GM18870 (cell line): ENCODE results near the gene IQSEC3.
"Not testable (repeated sequence)": the region's sequence is repeated elsewhere in the genome, so short reads cannot be mapped to it uniquely, and the experiment has no call there.

Experiments used
- ATAC-seq: cut with Tn5 transposase; IDR thresholded peaks from one replicate; pipeline ENCODE4 v1.9.1; 2021; ENCODE audit warnings: moderate library complexity; ENCODE audit not compliant: unreplicated experiment

IQSEC3 gene

GRCh38 chr12:52902-53734 is 13.4 kb upstream of the IQSEC3 start:
- ATAC-seq, result not testable (repeated sequence)

DNA sequence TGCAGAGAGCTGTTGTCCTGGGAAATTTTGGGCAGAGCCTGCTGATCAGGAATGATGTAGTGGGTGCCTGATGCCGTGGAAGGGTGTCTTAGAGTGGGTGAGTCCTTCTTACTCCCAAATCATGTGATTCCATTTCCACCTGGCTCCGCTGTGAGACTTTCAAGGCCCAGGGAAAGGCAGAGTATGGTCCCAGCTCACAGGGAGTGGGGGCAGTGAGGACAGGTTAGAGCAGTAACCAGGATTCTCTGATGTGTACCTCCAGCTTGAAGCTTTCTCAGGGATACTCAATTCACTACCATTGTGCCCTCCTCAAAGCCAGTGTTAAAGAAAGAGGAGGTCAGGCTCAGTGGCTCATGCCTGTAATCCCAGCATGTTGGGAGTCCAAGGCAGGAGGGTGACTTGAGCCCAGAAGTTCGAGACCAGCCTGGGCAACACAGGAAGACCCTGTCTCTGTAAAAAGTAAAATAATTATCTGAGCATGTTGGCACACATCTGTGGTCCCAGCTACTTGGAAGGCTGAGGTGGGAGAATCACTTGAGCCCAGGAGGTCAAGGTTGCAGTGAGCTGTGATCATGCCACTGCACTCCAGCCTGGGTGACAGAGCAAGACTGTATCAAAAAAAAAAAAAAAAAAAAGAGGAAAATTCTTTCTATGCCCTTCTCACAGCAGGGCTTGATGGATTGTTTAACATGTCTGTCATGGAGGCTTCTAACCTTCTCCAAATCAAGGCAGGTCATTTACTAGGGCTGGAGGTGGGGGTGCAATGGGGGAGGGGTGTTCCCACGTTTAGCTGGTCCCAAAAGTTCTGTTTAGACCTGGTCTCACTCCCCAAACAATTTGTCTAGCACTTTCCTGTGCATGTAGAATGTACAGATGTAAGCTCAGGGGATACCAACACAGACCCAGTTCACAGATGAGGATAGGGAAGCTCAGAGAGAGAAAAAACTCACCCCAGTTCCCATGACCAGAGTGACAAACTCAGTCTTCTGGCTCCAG is 12.5 kb upstream of the IQSEC3 start:
- no peak for ATAC-seq

- ATAC-seq, result no peak
Measured at GRCh38 chr12:54750-55535, 11.6 kb upstream of the IQSEC3 start.

DNA sequence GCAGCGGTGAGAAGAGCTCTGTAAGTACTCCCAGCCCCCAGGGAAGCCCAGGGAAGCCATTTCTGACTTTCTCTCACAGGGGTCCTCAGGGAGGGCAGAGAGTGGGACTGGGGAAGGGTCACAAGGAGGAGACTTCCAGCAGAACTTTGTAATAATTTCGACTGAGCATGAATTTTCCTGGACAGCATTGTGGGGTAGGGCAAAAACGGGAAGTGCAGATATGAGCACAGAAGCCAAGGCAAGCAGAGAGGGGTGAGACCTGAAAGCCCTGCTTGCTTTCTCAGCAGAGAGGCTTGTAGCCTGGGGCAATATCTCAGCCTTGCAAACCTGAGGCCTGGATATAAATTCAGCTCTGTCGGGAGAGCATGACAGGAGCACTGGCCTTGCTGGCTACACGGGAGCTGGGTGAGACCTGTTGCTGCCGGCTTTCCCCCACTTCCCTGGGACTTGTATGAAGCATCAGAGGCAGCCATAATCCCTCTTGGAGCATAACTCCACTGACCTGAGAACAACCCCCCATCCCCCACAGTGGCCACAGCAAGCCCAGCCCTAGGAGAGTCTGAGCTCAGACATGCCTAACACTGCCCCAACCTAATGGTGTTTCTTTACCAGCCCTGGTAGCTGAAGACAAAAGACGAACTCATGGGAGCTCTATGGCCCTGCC is 9.8 kb upstream of the IQSEC3 start:
- ATAC-seq, result no peak

- no peak for ATAC-seq
Measured at GRCh38 chr12:57539-57938, 9.0 kb upstream of the IQSEC3 start.

DNA sequence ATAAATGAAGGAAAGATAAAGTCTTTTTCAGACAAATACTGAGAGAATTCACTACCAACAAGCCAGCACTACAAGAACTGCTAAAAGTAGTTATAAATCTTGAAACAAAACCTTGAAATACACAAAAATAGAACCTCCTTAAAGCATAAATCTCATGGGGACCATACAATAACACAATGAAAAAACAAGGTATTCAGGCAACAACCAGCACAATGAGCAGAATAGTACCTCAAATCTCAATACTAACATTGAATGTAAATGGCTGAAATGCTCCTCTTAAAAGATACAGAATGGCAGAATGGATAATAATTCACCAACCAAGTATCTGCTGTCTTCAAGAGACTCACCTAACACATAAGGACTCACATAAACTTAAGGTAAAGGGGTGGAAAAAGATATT is 7.7 kb upstream of the IQSEC3 start:
- no peak for ATAC-seq

GRCh38 chr12:61845-62244 is 4.7 kb upstream of the IQSEC3 start:
- ATAC-seq, result not testable (repeated sequence)

- ATAC-seq, result not testable (repeated sequence)
Measured at GRCh38 chr12:65491-66063, 990 bp upstream of the IQSEC3 start.

DNA sequence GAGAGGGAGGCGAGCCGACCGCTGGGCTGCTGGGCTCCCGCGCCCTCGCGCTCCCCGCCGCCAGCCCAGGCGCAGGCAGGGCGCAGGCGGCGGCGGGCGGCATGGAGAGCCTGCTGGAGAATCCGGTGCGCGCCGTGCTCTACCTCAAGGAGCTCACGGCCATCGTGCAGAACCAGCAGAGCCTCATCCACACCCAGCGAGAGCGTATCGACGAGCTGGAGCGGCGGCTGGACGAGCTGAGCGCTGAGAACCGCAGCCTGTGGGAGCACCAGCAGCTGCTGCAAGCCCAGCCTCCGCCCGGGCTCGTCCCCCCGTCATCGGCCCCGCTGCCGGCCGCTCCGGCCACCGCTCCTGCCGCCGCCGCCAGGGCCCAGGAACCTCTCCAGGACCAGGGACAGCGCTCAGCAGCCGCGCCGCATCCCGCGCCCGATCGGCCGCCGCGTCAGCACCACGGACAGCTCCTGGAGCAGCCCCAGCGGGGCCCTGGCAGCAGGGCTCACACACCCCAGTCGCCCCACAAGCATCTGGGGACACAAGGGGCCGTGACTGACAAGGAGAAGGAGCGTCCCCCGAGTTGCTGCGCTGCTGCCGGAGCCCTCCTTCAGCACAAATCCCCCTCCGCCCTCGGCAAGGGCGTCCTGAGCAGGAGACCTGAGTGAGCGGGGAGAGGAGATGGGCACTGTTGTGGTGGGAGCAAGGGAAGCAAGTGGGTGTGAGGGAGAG is 376 bp downstream of the IQSEC3 start:
- not testable (repeated sequence) for ATAC-seq

DNA sequence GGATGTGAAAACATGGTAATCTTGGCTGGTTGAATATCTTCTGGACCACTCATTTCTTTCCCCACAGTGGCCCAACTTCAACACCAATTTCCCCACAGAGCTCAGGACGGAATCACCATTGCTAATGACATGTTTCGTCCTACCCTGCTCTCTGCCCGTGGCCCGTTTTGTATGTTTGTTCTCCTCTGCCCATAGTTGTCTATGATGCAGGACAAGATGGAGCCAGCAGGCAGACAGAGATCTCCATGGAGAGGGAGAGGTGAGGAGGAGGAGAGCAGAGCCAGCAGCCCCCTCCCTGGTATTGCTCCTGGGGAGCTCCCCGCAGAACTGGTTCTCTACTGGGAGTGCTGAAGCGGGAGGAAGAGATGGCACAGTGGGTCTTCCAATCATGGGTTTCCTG is 3.1 kb downstream of the IQSEC3 start:
- ATAC-seq, result not testable (repeated sequence)

DNA sequence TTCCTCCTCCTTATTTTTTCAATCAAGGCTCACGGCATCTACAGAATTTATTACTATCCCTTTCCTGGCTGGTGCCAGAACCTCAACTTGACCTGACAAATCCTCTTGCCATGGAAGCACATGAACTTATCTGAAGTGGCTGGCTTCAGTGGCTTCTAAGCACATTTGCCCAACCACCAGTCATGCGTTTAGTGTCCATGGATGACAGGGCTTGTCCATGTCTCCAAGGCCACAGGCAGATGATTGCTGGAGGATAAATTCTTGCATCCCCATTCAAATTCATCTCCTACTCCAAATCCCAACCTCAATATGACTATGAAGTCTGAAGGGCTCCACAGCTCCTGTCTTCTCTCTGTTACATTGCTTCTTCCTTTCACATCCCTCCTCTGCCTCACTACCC is 4.0 kb downstream of the IQSEC3 start:
- ATAC-seq, result not testable (repeated sequence)

- not testable (repeated sequence) for ATAC-seq
Measured at GRCh38 chr12:72018-72417, 5.5 kb downstream of the IQSEC3 start.

DNA sequence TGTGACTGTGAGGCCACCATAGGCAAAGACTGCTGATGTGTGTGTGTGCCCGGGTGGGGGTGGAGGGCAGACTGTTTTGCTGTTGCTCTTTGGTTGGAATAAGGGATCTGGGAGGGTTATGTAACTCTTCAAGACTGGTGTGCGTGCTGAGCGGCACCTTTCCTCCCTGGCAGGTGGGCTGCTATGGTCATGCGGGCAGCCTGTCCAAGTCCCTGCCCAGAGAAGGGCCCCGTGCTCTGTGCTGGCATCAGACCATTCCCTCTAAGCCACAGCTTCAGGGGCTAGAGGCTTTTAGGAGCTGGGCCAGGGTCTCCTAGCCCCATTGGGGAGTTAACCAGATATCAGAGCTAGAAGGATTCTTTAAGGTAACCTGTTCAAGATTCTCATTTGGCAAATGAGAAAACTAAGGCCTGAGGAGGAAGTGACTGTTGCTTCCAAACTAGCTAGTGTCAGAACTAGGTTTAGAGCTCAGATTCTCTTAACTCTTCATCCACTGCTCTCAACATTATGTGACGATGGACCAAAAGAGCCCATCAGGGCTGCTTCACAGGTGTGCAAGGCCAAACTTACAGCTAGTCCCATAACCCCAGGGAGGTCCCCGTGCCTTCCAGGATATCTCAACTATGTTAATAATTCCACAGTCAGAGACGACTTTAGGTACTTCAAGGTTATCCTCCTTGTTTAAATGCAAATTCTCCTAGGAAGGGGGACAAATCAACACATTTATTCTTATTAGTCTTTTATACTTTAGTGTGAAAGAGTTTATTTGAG is 8.0 kb downstream of the IQSEC3 start:
- ATAC-seq, result not testable (repeated sequence)

GRCh38 chr12:75541-75940 is 9.0 kb downstream of the IQSEC3 start:
- ATAC-seq, result not testable (repeated sequence)

DNA sequence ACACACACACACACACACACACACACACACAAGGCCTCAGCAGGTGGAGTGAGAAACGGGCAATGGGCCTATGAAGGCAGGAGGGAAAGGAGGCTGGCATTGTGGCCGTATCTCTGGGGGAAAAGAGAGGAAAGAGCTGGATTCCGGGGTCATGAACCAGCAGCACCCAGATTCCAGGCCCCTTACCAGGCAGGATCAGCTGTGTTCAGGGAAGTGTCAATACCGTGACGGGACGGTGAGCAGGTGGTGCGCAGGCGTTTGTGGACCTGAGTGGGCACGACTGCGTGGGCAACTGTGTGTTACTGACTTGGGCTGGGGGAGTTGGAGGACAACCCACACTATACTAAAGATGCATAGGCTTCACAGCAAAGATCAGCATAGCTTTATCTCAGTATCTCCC is 9.5 kb downstream of the IQSEC3 start:
- ATAC-seq, result not testable (repeated sequence)

GRCh38 chr12:76551-76950 is 10.0 kb downstream of the IQSEC3 start:
- not testable (repeated sequence) for ATAC-seq

GRCh38 chr12:77101-77719 is 10.6 kb downstream of the IQSEC3 start:
- ATAC-seq, result not testable (repeated sequence)

DNA sequence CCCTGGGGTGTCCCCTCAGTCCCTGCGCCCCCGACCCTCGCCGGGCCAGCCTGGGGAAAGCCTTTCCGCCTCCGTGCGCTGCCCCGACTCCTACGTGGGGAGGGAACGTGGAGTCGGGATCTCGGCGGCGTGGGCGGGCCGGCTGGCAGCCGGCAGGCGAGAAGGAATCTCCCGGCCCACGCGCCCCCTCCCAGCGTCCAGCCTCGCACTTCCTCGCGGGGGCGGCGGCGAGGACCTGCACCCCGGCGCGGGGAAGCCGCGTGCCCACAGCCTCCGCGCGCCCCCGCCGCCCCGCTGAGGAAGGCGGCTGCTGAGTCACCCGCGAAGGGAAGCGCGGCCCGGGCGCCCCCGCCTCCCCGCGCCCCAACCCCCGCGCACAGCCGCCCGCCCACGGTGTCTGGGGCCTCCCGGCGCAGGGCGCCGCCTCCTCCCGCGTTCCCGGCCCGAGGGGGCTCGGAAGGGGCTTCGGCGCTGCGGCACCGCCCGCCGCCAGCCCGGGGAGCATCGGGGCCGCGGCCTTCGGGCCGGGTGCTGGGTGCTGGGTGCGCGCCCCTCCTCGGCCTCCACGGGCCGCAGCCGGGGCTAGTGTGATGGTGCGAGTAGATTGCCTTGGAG is 11.3 kb downstream of the IQSEC3 start:
- not testable (repeated sequence) for ATAC-seq
